Eye (tissue), 1 donor: ENCODE data around the gene TIMP2.

ENCODE experiments used
- DNase-seq: peaks from one replicate; pipeline ENCODE4 v3.0.0-alpha.2; 2015

The TIMP2 gene

GRCh38 chr17:78831688-78832540 lies 93.3 kb downstream of the TIMP2 start:
- no peak for DNase-seq

- no peak for DNase-seq
Measured at GRCh38 chr17:78829477-78829876, 95.7 kb downstream of the TIMP2 start.

- DNase-seq = no peak
Measured at GRCh38 chr17:78828470-78829185, 96.6 kb downstream of the TIMP2 start.

- no peak for DNase-seq
Measured at GRCh38 chr17:78826836-78827509, 98.2 kb downstream of the TIMP2 start.

- DNase-seq = no peak
Measured at GRCh38 chr17:78826421-78826820, 98.8 kb downstream of the TIMP2 start.

- no peak for DNase-seq
Measured at GRCh38 chr17:78825696-78826095, 99.5 kb downstream of the TIMP2 start.

- no peak for DNase-seq
Measured at GRCh38 chr17:78824240-78824639, 100.9 kb downstream of the TIMP2 start.

- peak; percentile 32 for DNase-seq
Measured at GRCh38 chr17:78823282-78824046, 101.7 kb downstream of the TIMP2 start.

- peak; percentile 12 for DNase-seq
Measured at GRCh38 chr17:78822552-78822951, 102.6 kb downstream of the TIMP2 start.

- no peak for DNase-seq
Measured at GRCh38 chr17:78821961-78822360, 103.2 kb downstream of the TIMP2 start.

- DNase-seq = no peak
Measured at GRCh38 chr17:78820841-78821240, 104.3 kb downstream of the TIMP2 start.

GRCh38 chr17:78819806-78820792 lies 105.1 kb downstream of the TIMP2 start:
- DNase-seq = no peak

GRCh38 chr17:78819402-78819801 lies 105.8 kb downstream of the TIMP2 start:
- no peak for DNase-seq

- DNase-seq = no peak
Measured at GRCh38 chr17:78818932-78819331, 106.3 kb downstream of the TIMP2 start.

GRCh38 chr17:78818152-78818846 lies 106.9 kb downstream of the TIMP2 start:
- no peak for DNase-seq

GRCh38 chr17:78817123-78817522 lies 108.1 kb downstream of the TIMP2 start:
- no peak for DNase-seq

- DNase-seq = no peak
Measured at GRCh38 chr17:78815696-78816095, 109.5 kb downstream of the TIMP2 start.

- DNase-seq = no peak
Measured at GRCh38 chr17:78812855-78813254, 112.3 kb downstream of the TIMP2 start.

- no peak for DNase-seq
Measured at GRCh38 chr17:78808163-78808562, 117.0 kb downstream of the TIMP2 start.

- DNase-seq = no peak
Measured at GRCh38 chr17:78806451-78806850, 118.7 kb downstream of the TIMP2 start.

GRCh38 chr17:78805301-78805700 lies 119.9 kb downstream of the TIMP2 start:
- DNase-seq = no peak
